NCI-H345 (cell line): ENCODE measurements around the gene SS18L1.

Source experiments
- DNase-seq: peaks from one replicate; lab custom pipeline; 2025; lab: John Stamatoyannopoulos, UW

SS18L1 gene

GRCh38 chr20:62156592-62157386 lies 13.2 kb downstream of the SS18L1 start:
- peak; percentile 37 for DNase-seq

GRCh38 chr20:62157387-62158087 lies 14.0 kb downstream of the SS18L1 start:
- DNase-seq, result no peak

- DNase-seq, result no peak
Measured at GRCh38 chr20:62158088-62158400, 14.5 kb downstream of the SS18L1 start.

GRCh38 chr20:62158541-62158940 lies 15.0 kb downstream of the SS18L1 start:
- no peak for DNase-seq

GRCh38 chr20:62159052-62159451 lies 15.5 kb downstream of the SS18L1 start:
- no peak for DNase-seq

GRCh38 chr20:62159839-62160238 lies 16.3 kb downstream of the SS18L1 start:
- no peak for DNase-seq

GRCh38 chr20:62160253-62160652 lies 16.7 kb downstream of the SS18L1 start:
- DNase-seq, result no peak

- DNase-seq, result no peak
Measured at GRCh38 chr20:62160876-62161275, 17.3 kb downstream of the SS18L1 start.

- DNase-seq, result no peak
Measured at GRCh38 chr20:62161347-62161746, 17.8 kb downstream of the SS18L1 start.

GRCh38 chr20:62162765-62163484 lies 19.4 kb downstream of the SS18L1 start:
- no peak for DNase-seq

GRCh38 chr20:62163485-62163865 lies 19.9 kb downstream of the SS18L1 start:
- DNase-seq, result no peak

- DNase-seq, result no peak
Measured at GRCh38 chr20:62163986-62164762, 20.6 kb downstream of the SS18L1 start.

- no peak for DNase-seq
Measured at GRCh38 chr20:62164879-62165761, 21.6 kb downstream of the SS18L1 start.

GRCh38 chr20:62165762-62166399 lies 22.3 kb downstream of the SS18L1 start:
- no peak for DNase-seq

GRCh38 chr20:62167474-62167873 lies 23.9 kb downstream of the SS18L1 start:
- DNase-seq, result no peak

GRCh38 chr20:62168061-62168460 lies 24.5 kb downstream of the SS18L1 start:
- no peak for DNase-seq

- no peak for DNase-seq
Measured at GRCh38 chr20:62168890-62169435, 25.4 kb downstream of the SS18L1 start.

GRCh38 chr20:62170536-62170935 lies 27.0 kb downstream of the SS18L1 start:
- DNase-seq, result no peak

- no peak for DNase-seq
Measured at GRCh38 chr20:62171245-62171644, 27.7 kb downstream of the SS18L1 start.

- no peak for DNase-seq
Measured at GRCh38 chr20:62172666-62173065, 29.1 kb downstream of the SS18L1 start.
